Hematopoietic multipotent progenitor cell treated with erythropoietin and hydrocortisone succinate and interleukin-3 and kit ligand, for 4 days (in vitro differentiated cells): Measurements from ENCODE around the gene RTL5.
A peak's percentile ranks its signal among the peaks of the same experiment; 100 is the strongest.

Experiments
- DNase-seq: peaks from one replicate; pipeline ENCODE4 v3.0.0-alpha.2; 2015

Gene RTL5

DNA sequence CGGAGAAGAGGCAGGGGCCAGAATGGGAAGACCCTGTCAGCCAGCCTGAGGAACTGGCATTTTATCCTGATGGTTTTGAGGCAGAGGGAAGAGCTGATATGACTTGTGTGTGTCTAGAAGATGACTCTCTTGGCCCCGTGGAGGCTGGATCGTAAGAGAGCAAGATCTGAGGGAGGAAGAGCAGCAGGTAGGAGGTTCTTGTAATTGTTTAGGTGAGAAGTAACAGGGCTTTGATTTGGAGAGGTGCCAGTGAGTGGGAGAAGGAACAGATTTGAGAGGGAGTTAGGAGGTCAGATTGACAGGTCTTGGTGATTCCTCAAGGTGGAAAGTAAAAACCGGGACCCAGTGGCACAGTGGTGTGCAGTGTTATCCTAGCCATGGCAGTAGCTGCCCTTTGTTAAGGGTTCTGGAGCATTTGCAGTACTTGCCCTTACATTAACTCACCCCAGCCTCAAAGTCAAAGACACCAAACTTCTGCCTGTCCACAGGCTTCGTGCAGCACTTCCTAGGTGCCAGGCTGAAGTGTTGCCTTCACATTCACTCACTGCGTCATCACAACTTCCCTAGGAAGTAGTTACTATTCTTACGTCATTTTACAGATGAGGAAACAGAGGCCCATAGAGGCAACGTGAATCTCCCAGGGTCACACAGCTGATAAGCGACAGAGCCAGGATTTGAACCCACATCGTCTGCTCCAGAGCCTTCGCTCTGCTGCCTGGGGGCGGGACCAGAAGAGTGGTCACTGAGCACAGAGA, 23.7 kb downstream of the RTL5 start:
- DNase-seq, result no peak

DNA sequence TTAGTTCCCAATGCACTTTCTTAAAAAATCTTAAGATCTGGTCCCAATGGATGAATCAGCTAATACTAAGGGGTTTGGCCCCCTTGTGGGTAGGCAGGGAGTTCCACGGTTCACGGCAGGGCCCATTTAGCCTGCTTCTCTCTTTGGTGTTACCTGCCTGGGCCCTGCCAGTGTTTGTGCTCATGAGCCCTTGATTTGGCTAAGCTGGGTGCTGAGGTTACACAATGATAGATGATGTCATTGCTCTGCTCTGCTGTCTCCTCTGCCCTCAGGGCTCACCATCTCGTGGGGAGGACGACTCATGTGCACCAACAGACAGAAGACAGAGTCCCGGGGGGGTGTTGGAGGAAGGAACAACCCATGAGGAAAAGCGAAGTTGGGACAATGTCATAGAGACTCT, 24.4 kb downstream of the RTL5 start:
- DNase-seq, result peak; percentile 30

DNA sequence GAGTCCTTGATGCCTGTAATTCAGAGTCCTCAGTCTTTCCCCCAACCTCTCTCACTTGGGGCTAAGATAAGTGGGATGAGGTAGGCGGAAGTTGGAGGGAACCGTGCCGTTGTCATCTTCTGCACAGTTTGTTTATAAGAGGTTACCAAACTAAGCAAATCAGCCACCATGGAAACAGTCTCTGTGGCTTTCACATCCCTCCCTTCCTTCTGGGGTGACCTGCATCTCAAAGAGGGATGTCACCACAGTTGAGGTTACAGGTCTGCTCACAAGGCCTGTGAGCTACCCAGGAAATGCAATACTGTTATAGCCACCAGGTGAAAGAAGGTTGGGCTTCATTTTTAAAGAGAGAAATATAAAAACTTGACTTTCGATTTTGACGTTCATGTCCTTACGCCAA, 26.3 kb downstream of the RTL5 start:
- peak; percentile 31 for DNase-seq

DNA sequence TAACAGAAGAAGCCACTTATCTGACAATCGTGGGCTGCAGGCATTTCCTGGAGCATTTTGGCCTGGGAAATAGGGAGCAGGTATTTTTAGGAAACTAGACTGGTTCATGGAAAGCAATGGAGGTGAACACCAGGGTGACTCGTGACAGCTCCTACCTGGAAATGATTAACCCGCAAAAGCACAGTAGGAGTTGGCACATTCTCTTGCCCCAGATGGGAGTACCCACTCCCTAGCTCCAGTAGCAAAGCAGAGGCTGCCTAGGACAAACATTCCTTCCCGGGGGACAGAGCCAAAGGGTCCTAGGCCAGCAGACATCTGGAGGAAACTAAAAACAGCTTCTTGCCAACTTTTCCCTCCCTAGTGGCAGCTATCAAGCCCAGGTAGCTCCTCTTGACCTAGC, 29.0 kb downstream of the RTL5 start:
- no peak for DNase-seq

DNA sequence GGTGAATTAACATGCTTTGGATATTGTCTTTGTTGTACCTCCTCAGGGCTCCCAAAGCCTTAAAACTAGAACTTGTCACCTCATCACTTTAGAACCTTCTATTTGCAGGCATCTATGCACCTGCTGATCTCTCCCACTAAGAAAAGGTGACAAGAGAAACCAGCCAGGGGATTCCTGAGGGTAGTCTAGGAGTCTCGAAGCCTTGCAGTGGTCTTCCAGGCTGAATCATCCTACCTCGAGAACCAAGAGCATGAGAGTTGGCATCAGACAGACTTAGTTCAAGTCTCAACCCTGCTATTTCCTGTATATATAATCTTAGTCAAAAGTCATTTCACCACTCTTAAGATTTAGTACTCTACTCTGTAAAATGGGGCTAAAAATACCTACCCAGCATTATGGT, 29.6 kb downstream of the RTL5 start:
- no peak for DNase-seq

DNA sequence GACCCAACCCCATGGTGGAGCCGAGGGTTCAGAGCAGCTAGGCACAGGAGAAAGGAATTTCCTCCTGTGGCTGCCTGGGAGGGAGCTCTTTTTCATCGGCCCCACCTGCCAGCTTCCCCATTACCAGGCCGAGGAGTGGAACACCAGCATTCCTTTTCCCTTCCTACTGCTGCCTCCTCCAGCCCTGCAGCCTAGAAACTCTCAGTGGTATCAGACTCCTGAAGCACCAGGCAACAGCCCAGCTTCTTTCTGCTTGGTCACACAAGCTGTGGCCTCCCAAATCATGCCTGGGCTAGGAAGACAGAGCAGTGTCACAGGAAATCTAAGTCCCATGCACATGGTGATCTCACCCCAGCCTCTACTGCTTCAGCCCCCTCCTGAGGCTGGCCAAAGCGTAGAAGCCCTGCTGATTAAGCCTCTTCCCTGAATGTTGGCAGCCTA, 30.1 kb downstream of the RTL5 start:
- DNase-seq, result peak; percentile 50

DNA sequence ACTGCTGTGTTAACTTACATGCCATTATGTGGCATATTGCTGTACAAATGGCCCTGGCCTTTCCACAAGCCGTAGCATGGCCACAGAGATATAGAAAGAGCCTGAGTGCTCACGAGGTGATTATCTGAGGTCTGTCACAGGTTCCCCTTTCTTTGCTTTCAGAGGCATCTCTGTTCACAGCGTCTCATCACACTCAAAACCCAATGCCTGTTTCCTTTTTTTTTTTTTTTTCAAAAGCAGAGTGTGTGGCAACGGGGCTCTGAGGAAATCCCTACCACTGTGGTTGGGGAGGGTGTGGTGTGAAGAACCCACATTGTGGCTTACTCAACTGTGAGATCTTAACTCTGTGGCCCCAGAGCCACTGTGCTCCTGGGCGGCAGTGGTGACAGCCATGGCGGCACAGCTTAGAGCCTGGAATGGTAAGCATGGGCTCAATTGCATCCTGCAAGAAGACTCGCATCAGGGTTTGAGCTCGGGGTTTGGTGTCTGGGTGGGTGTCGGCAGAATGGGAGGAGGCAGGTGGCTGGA, 30.8 kb downstream of the RTL5 start:
- peak; percentile 95 for DNase-seq

DNA sequence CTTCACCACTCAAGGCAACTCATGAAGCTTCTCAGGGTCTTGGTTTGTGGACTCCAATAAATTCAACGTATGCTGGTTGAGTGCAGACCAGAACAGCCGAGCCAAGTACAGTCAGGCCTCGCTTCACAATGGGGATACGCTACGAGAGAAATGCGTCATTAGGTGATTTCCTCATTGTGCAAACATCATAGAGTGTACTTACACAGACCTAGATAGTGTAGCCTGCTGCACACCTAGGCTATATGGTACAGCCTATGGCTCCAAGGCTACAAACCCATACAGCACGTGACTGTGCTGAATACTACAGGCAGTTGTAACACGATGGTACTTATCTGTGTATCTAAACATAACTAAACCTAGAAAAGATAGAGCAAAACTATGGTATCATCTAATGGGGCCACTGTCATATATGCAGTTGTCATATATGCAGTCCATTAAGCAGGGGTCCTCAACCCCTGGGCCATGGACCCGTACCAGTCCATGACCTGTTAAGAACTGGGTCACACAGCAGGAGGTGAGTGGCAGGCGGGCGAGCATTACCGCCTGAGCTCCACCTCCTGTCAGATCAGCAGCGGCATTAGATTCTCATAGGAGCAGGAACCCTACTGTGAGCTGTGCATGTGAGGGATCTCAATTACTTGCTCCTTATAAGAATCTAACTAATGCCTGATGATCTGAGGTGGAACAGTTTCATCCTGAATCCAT, 31.5 kb downstream of the RTL5 start:
- no peak for DNase-seq

DNA sequence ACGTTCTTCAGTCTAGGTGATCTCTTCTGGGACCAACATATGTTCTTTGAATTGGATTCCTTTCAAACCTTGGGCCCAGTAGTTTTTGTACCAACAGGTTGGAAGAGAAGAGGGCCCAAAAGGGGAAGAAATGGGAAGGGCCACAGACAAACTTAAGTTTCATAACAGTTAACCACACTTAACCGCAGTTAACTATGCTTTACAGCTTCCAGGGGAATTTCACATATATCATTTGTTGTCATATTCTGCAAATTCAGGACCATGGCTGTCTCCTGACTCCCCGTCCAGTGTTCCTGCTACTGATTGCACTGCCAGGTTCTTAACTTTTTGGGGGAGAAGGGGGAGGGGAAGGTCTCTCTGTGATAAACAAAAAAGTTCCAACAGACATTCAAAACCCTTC, 34.6 kb downstream of the RTL5 start:
- DNase-seq, result peak; percentile 53

DNA sequence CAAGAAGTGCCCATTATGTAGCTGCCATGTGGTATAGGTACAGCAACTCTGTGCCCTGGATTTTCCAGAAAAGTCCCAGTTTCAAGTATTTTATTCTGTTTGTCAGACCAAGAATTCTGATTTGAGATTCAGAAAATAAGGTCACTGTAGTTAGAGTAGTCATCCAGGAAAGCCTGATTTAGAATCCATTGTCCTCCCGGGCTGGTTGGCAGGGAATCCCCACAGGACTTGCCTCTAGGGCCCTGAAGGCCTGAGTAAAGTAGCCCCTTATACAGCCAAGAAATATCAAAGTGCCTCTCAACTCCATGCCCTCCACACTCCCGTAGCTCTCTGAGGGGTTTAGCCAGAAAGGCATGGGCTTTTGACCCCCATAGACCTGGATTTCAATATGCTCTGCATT, 36.3 kb downstream of the RTL5 start:
- no peak for DNase-seq

DNA sequence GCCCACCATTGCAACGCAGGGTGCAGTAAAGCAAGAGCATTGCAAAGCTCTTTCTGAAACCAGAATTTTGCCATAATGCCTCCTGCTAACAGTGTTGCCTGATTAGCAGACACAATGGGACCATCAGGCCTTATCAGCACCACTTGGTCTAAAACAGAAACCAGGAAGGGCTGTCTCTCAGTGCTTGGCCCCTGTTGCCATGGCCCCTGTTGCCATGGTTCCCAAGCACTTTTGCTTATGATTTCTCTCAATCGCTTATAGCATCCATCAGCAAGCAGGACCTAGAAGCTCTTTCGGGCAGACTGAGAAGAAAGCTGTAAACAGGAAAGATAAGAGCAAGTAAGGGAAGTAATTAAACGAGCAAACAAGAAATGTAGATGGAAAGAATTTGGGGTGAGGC, 36.8 kb downstream of the RTL5 start:
- peak; percentile 91 for DNase-seq

DNA sequence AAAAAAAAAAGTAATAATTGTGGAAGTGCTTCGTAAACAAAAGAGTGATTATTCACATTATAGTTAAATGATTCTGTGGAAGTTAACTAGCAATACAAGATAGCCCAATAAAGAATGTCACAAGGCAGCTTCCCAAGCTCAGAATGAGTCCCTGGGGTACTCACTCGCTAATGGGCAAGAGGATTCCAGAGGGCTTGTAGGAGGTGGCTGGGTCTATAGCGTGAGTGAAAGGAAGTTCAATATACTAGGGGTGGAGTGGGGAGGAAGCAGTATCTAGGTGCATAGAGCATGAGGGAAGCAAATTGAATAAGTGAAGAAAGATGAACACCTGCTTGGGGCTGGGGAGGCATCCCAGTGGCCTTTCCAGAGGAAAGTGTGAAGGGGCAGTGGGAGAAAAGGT, 42.5 kb downstream of the RTL5 start:
- no peak for DNase-seq

DNA sequence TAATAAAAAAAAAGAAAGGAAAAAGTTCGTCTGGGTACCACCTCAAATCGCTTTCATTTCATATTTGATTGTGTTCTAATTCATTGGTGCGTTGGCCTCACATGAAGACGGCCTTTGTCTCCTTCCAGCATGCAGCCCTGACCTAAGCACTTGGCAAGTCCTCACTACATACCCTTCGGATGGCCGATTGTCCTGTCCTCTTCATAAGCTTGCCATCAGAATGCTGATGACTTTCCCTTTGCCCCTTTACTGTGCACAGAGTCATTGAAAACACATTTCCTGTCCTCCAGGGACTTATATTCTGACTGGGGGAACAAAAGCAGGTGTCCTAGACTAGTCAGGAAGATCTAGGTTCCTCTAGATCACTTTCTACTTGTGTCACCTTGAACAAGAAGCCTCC, 43.0 kb downstream of the RTL5 start:
- DNase-seq, result no peak

DNA sequence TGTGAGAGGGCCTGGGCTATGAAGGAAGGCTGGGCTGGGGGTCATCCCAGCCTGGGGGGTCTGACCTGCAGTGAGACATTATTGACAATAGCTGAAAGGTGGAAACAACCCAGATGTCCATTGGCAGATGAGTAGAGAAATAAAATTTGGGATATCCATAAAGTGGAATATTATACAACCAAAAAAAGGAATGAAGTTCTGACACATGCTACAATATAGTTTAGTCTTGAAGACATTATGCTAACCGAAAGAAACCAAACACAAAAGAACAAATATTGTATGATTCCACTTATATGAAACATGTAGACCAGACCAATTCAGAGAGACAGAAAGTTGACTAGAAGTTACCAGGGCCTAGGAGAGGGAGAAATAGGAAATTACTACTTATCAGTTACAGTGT, 44.7 kb downstream of the RTL5 start:
- DNase-seq, result no peak

DNA sequence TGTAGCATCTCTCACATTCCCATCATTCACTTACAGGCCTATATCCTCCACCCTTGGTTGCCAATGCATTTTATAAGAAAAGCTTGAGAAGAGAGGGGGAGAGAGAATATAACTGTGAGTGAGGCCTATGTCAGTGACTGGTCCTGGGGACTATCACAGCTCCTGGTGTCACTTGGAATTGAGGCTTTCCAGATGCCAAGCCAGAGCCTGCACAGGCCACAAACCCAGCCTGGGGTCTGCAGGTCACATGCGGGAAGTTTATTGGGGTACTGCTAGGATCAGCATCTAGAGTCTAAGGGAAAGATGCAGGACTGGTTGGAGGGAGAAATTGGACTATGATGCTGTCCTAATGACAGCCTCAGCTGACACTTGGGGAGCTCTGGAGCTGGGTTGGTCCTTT, 47.6 kb downstream of the RTL5 start:
- DNase-seq, result no peak

DNA sequence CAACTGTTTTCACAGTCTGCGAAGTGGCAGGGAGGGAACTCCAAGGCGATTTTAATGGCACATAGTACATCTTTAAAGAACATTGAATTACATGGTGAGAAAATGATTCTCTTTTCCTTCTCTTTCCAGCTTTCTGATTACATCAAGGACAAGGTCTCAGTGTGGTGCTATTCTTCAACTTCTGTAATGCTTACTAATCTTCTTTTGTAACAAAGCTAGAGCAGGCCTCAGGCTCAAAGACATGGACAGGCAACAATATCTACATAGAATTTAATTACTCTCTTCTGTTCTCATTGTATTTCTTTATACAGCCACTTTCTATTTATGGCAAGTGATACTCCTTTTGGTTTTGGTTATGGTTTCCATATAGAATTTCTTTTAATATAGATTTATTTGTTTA, 48.4 kb downstream of the RTL5 start:
- no peak for DNase-seq

DNA sequence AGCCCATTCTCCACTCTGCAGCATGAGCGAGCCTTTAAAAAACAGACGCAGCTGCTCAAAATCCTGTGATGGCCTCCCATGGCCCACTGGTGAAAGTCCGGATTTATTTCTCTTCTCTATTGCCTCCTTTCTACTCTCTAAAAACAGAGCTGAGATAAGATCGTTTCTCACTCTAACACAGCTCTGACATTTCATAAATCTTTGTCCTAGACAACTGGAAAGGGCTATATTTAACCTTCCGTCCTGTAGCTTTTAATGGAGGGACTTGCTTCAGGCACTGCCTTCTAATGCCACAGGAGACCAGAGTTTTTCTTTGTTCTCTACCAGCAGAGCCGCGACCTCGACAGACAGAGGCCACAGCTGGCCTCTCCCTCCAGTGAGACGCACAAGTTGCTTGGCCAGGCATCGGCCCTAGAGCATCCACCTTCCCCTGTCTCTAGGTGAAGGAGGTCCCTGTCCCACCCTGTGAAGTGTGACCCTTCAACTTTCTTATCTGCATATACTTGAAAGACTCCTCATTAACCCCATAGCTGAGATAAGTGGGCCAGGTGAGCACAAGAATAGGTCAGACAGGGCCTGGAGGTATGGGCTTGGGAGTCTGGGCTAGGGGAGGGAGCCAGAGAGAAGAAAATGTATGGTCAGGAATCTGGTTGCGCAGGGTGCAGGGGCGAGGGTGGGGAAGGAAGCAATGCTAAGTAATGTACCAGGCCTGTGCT, 50.0 kb downstream of the RTL5 start:
- DNase-seq, result no peak

DNA sequence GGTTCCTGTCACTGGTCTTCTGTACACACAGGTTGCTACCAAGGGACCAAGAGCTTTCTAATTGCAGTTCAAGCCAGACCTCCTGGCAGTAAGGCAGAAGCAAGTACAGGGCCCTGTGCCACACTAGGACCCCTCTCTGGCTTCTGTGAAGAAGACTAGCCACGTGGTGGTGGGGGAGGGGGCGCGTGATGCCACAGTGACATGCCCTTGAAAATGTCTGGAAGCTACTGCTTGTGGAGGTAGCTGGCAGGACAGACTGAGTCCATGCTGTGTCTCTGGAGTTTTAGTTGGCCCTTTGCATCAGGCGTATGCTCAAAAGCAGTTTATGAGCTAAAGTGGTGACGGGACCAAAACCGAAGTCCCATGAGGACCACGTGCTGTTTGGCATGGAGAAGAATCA, 50.9 kb downstream of the RTL5 start:
- DNase-seq, result no peak

DNA sequence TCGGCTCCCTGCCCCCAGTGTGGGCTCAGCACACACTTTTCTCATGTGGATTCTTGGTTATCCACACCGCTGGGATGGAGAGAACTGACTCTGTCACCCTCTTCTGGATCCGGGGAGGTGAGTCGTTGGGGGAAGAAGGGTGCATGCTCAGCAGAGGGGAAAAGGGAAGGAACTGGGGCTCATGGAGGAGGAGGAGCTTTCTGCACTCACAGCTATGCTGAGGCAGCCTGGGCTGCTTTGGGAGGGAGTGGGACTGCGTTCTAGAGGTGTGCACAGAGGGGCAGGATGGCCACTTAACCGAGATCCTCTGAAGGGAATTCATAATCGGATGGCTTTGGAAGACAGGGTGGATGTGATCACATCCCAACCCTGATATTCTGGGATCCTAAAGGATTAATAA, 51.6 kb downstream of the RTL5 start:
- peak; percentile 36 for DNase-seq

DNA sequence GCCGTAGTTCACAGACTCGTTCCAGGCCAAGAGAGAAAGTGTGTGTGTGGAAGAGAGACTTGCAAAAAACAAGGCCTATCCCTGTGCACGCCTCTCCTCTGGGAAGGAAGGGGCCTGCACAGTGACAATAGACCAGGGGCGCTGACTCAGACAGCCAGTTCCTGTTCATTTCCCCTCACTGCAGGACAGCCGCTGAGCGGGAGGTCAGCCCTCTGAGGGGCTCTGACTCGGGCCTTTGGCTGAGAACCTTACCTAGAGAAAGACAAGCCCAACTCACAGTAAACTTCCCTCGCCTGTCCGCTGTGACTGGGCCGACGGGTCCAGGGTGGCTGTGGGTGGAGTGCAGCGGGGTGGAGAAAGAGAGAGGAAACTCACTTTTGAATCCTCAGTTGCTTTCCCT, 52.1 kb downstream of the RTL5 start:
- no peak for DNase-seq

DNA sequence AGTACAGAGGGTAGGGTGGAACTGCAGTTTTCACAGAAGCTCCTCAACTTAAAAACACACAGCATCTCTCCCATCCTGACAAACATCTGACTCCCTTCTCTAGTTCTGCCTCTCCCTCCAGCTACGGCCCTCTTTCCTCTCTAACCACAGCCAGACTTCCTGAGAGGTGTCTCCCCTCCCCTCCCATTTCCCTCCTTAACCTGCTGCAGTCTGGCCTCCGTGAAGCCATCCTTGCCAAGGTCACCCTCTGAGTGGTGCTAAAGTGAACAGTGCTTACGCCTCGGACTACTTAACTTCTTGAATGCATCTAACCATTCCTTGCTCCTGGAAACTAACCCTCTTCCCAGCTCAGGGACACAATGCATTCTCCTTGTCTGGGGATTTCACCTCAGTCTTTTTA, 53.3 kb downstream of the RTL5 start:
- DNase-seq, result no peak
